Loucy (cell line): ENCODE results near the gene TADA1.

Experiments
- CTCF ChIP-seq: fragments of 200-600 bp; sonication (generic); conservative IDR thresholded peaks from 2 replicates; pipeline ENCODE4 v1.5.1; 2014; ENCODE audit warnings: mild to moderate bottlenecking, antibody characterized with exemption, low read length
- EZH2phosphoT487 ChIP-seq: fragments of 200-600 bp; IDR thresholded peaks from 2 replicates; pipeline ENCODE4 v1.6.1; 2018; ENCODE audit warnings: antibody characterized with exemption, mild to moderate bottlenecking, moderate library complexity, borderline replicate concordance

- TF ChIP-seq CTCF: no peak
- TF ChIP-seq EZH2phosphoT487: no peak
Observed at GRCh38 chr1:166865926-166866325, 10.1 kb downstream of the TADA1 start.
